IMR-90 (cell line): ENCODE measurements around the gene DIP2B.
A peak's percentile ranks its signal among the peaks of the same experiment; 100 is the strongest.

Source experiments
- CEBPB ChIP-seq: IDR thresholded peaks from 2 replicates; pipeline ENCODE4 v1.6.1; 2012; ENCODE audit warnings: low read depth, low read length, improper control_type of control experiment
- CHD1 ChIP-seq: IDR thresholded peaks from 2 replicates; pipeline ENCODE4 v1.6.1; 2012; ENCODE audit warnings: low read depth, low read length, improper control_type of control experiment
- CTCF ChIP-seq: conservative IDR thresholded peaks from 2 replicates; pipeline ENCODE4 v1.5.1; 2012; ENCODE audit warnings: mild to moderate bottlenecking, low read depth, low read length, improper control_type of control experiment
- FOS ChIP-seq: fragments of 150-350 bp; IDR thresholded peaks from 2 replicates; pipeline ENCODE4 v1.6.1; 2016; ENCODE audit warnings: low read depth, low read length
- MAFK ChIP-seq: IDR thresholded peaks from 2 replicates; pipeline ENCODE4 v1.6.1; 2012; ENCODE audit warnings: low read depth, low read length, improper control_type of control experiment
- MXI1 ChIP-seq: IDR thresholded peaks from 2 replicates; pipeline ENCODE4 v1.6.1; 2012; ENCODE audit warnings: low read depth, mild to moderate bottlenecking, low read length, moderate library complexity, borderline replicate concordance
- NFE2L2 ChIP-seq: fragments of 150-350 bp; IDR thresholded peaks from 2 replicates; pipeline ENCODE4 v1.6.1; 2016; ENCODE audit warnings: low read depth, mild to moderate bottlenecking, low read length
- POLR2A ChIP-seq: IDR thresholded peaks from 2 replicates; pipeline ENCODE4 v1.6.1; 2012; ENCODE audit warnings: mild to moderate bottlenecking, low read depth, low read length
- RAD21 ChIP-seq: IDR thresholded peaks from 2 replicates; pipeline ENCODE4 v1.6.1; 2012; ENCODE audit warnings: low read length, improper control_type of control experiment
- RCOR1 ChIP-seq: IDR thresholded peaks from 2 replicates; pipeline ENCODE4 v1.6.1; 2012; ENCODE audit warnings: mild to moderate bottlenecking, low read length, improper control_type of control experiment; ENCODE audit not compliant: insufficient replicate concordance
- RFX5 ChIP-seq: IDR thresholded peaks from 2 replicates; pipeline ENCODE4 v1.8.0; 2012; ENCODE audit warnings: low read depth, mild to moderate bottlenecking, low read length, moderate library complexity
- SMC3 ChIP-seq: fragments of 150-350 bp; IDR thresholded peaks from 2 replicates; pipeline ENCODE4 v1.6.1; 2016; ENCODE audit warnings: low read depth, mild to moderate bottlenecking, antibody characterized with exemption, low read length, moderate library complexity
- TF ChIP-seq, protein P1 (sequence below): fragments of 150-350 bp; IDR thresholded peaks from 2 replicates; pipeline ENCODE4 v1.6.1; 2017; ENCODE audit warnings: mild to moderate bottlenecking, antibody characterized with exemption, low read length, low read depth

GRCh38 chr12:50786498-50787231 lies 281.9 kb downstream of the DIP2B start:
- TF ChIP-seq, protein P1, sequence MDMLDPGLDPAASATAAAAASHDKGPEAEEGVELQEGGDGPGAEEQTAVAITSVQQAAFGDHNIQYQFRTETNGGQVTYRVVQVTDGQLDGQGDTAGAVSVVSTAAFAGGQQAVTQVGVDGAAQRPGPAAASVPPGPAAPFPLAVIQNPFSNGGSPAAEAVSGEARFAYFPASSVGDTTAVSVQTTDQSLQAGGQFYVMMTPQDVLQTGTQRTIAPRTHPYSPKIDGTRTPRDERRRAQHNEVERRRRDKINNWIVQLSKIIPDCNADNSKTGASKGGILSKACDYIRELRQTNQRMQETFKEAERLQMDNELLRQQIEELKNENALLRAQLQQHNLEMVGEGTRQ, result no peak
- TF ChIP-seq CHD1, result no peak
- TF ChIP-seq CTCF, result no peak
- no peak for TF ChIP-seq RFX5
- TF ChIP-seq NFE2L2, result no peak
- no peak for TF ChIP-seq RAD21
- TF ChIP-seq POLR2A, result peak; percentile 47; the same call in 1 of the 2 replicates
- TF ChIP-seq CEBPB, result peak; percentile 90
- no peak for TF ChIP-seq RCOR1
- no peak for TF ChIP-seq SMC3
- TF ChIP-seq FOS, result peak; percentile 63; the same call in 1 of the 2 replicates
- no peak for TF ChIP-seq MAFK
- no peak for TF ChIP-seq MXI1
